HepG2 (cell line): ENCODE measurements around the gene TNXB. TPM values are rescaled to one million over a fixed set of nuclear protein-coding genes. Genes with fewer than 3 reads are reported as not detected.

Experiments
- EED ChIP-seq: sonication (generic); formaldehyde crosslinking; IDR thresholded peaks from 2 replicates; pipeline ENCODE4 v1.5.0; 2020; ENCODE audit warnings: mild to moderate bottlenecking, missing genetic modification reagents
- FOXJ3 ChIP-seq: sonication (generic); formaldehyde crosslinking; IDR thresholded peaks from 2 replicates; pipeline ENCODE4 v1.4.0; 2020; ENCODE audit warnings: missing genetic modification reagents, mild to moderate bottlenecking, borderline replicate concordance
- GTF3A ChIP-seq: sonication (generic); formaldehyde crosslinking; conservative IDR thresholded peaks from 2 replicates; pipeline ENCODE4 v1.4.0; 2020; ENCODE audit warnings: mild to moderate bottlenecking, missing genetic modification reagents
- JDP2 ChIP-seq: sonication (generic); formaldehyde crosslinking; IDR thresholded peaks from 2 replicates; pipeline ENCODE4 v1.8.1; 2022; ENCODE audit warnings: missing genetic modification reagents, borderline replicate concordance
- KLF15 ChIP-seq: sonication (generic); formaldehyde crosslinking; IDR thresholded peaks from 2 replicates; pipeline ENCODE4 v1.8.1; 2023; ENCODE audit warnings: borderline replicate concordance, mild to moderate bottlenecking, inconsistent platforms, missing genetic modification reagents, mixed read lengths
- NFIC ChIP-seq: IDR thresholded peaks from 2 replicates; pipeline ENCODE4 v1.6.1; 2012; ENCODE audit warnings: mild to moderate bottlenecking, low read length, inconsistent platforms
- PRDM4 ChIP-seq: sonication (generic); formaldehyde crosslinking; IDR thresholded peaks from 2 replicates; pipeline ENCODE4 v1.9.0; 2021; ENCODE audit warnings: missing genetic modification reagents, borderline replicate concordance
- RXRA ChIP-seq: sonication (generic); formaldehyde crosslinking; IDR thresholded peaks from 2 replicates; pipeline ENCODE4 v1.5.1; 2020; ENCODE audit warnings: missing genetic modification reagents
- ZBTB34 ChIP-seq: sonication (generic); formaldehyde crosslinking; IDR thresholded peaks from 2 replicates; pipeline ENCODE4 v1.8.0; 2022; ENCODE audit warnings: mild to moderate bottlenecking, missing genetic modification reagents
- ZNF570 ChIP-seq: sonication (generic); formaldehyde crosslinking; IDR thresholded peaks from 2 replicates; pipeline ENCODE4 v1.4.0; 2020; ENCODE audit warnings: mild to moderate bottlenecking, missing genetic modification reagents, borderline replicate concordance
- ZNF598 ChIP-seq: sonication (generic); formaldehyde crosslinking; IDR thresholded peaks from 2 replicates; pipeline ENCODE4 v1.5.1; 2020; ENCODE audit warnings: mild to moderate bottlenecking, missing genetic modification reagents, borderline replicate concordance
- ZNF746 ChIP-seq: sonication (generic); formaldehyde crosslinking; IDR thresholded peaks from 2 replicates; pipeline ENCODE4 v1.8.0; 2022; ENCODE audit warnings: mild to moderate bottlenecking, missing genetic modification reagents
- ZNF790 ChIP-seq: sonication (generic); formaldehyde crosslinking; IDR thresholded peaks from 2 replicates; pipeline ENCODE4 v1.8.0; 2022; ENCODE audit warnings: missing genetic modification reagents, mild to moderate bottlenecking, borderline replicate concordance
- ZSCAN29 ChIP-seq: sonication (generic); formaldehyde crosslinking; conservative IDR thresholded peaks from 2 replicates; pipeline ENCODE4 v1.4.0; 2020; ENCODE audit warnings: mild to moderate bottlenecking, missing genetic modification reagents
- polyA plus RNA-seq, 8 experiments: library from polyadenylated mRNA; depleted of rRNA in 3 of 8; stranded (reverse) in 7 of 8; unstranded in 1 of 8; fragments of >200 nt; fragmentation: Illumina TruSeq in 4 of 8; extraction: Trizol in 4 of 8; gene quantifications; 2 replicates each; pipeline versions ENCODE4 v1.2.1 to v1.2.3, GENCODE V29; 2011 to 2016; ENCODE audit warnings: low read depth in 4 of 8, missing spikeins in 1 of 8, mixed read lengths in 1 of 8; ENCODE audit not compliant: insufficient read depth in 1 of 8
- total RNA-seq, 5 experiments: library from RNA; depleted of rRNA; stranded (reverse); fragments of >200 nt; fragmentation: Illumina TruSeq; extraction: Trizol; gene quantifications; 2 replicates each; pipeline ENCODE4 v1.2.3, GENCODE V29; 2016; ENCODE audit warnings: low read depth in 1 of 5
- TF ChIP-seq, protein P1 (sequence below): conservative IDR thresholded peaks from 2 replicates; pipeline ENCODE4 v1.6.1; 2018; ENCODE audit warnings: missing genetic modification reagents
- TF ChIP-seq, protein P2 (sequence below): IDR thresholded peaks from 2 replicates; pipeline ENCODE4 v1.6.1; 2016; ENCODE audit warnings: control low read depth
- TF ChIP-seq, protein P3 (sequence below): sonication (generic); formaldehyde crosslinking; conservative IDR thresholded peaks from 2 replicates; pipeline ENCODE4 v1.4.0; 2020; ENCODE audit warnings: mild to moderate bottlenecking, missing genetic modification reagents, moderate library complexity
- TF ChIP-seq, protein P4 (sequence below): sonication (generic); formaldehyde crosslinking; IDR thresholded peaks from 2 replicates; pipeline ENCODE4 v1.4.0; 2020; ENCODE audit warnings: mild to moderate bottlenecking, missing genetic modification reagents

The TNXB gene
- total and polyA plus RNA-seq, 2 of the 13 experiments (the other 11 are each of a cell fraction or from before 2014, with no cell fraction given) = 1.6 to 2.7 TPM

DNA sequence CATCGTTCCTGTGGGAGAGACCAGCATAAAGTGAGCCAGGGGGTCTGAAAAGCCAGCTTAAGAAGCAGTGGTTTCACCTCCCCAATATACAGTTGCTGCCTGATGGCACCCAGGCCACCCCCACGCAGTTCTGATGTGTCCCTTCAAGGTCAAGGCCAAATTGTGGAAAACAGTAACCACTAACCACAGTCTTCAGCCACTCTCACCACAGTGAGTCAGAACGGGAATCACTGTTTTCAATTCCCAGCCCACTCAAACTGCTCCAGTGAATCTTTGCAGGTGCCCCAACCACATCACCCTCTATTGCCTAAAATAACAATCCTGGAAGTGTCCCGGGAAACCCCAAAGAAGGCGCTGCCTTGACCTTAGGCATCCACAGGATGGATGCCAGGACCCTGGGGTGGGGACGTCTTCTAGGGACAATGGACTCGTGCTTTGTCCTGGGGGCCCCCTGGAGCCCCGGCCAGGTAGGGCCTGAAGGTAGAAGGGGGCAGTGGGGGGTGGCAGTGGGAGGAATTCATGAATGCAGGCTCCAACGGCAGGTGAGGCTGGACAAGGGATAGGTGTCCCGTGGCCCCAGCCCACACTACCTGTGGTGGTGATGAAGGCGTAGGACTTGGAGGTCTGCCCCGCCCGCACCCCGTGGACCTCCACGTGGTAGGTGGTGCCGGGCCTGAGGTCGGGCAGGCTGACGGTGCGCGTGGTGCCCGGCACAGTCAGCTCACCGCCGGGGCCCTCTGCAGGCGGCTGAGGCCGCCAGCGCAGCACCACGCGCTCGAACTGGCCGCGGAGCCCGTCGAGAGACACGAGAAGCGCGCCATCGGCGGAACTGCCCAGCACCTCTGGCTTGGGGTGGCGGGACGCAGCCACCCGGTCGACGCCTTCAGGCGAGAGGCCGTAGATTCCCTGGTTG, 22.2 kb downstream of the TNXB start (continued):
- TF ChIP-seq ZBTB34 (no peak), NFIC (no peak), KLF15 (no peak), ZSCAN29 (CRISPR knock-in tag) (no peak), PRDM4 (no peak), FOXJ3 (CRISPR knock-in tag) (no peak), ZNF746 (CRISPR knock-in tag) (no peak), ZNF570 (no peak), ZNF598 (CRISPR knock-in tag) (no peak), ZNF790 (CRISPR knock-in tag) (0 out of 2 replicates have a peak, but pooled peaks have one; percentile 24), GTF3A (CRISPR knock-in tag) (no peak), EED (no peak), RXRA (CRISPR knock-in tag) (no peak), JDP2 (no peak)
- TF ChIP-seq, protein P1, sequence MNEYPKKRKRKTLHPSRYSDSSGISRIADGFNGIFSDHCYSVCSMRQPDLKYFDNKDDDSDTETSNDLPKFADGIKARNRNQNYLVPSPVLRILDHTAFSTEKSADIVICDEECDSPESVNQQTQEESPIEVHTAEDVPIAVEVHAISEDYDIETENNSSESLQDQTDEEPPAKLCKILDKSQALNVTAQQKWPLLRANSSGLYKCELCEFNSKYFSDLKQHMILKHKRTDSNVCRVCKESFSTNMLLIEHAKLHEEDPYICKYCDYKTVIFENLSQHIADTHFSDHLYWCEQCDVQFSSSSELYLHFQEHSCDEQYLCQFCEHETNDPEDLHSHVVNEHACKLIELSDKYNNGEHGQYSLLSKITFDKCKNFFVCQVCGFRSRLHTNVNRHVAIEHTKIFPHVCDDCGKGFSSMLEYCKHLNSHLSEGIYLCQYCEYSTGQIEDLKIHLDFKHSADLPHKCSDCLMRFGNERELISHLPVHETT (CRISPR knock-in tag) = no peak
- TF ChIP-seq, protein P2, sequence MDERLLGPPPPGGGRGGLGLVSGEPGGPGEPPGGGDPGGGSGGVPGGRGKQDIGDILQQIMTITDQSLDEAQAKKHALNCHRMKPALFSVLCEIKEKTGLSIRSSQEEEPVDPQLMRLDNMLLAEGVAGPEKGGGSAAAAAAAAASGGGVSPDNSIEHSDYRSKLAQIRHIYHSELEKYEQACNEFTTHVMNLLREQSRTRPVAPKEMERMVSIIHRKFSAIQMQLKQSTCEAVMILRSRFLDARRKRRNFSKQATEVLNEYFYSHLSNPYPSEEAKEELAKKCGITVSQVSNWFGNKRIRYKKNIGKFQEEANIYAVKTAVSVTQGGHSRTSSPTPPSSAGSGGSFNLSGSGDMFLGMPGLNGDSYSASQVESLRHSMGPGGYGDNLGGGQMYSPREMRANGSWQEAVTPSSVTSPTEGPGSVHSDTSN (CRISPR knock-in tag) = no peak
- TF ChIP-seq, protein P3, sequence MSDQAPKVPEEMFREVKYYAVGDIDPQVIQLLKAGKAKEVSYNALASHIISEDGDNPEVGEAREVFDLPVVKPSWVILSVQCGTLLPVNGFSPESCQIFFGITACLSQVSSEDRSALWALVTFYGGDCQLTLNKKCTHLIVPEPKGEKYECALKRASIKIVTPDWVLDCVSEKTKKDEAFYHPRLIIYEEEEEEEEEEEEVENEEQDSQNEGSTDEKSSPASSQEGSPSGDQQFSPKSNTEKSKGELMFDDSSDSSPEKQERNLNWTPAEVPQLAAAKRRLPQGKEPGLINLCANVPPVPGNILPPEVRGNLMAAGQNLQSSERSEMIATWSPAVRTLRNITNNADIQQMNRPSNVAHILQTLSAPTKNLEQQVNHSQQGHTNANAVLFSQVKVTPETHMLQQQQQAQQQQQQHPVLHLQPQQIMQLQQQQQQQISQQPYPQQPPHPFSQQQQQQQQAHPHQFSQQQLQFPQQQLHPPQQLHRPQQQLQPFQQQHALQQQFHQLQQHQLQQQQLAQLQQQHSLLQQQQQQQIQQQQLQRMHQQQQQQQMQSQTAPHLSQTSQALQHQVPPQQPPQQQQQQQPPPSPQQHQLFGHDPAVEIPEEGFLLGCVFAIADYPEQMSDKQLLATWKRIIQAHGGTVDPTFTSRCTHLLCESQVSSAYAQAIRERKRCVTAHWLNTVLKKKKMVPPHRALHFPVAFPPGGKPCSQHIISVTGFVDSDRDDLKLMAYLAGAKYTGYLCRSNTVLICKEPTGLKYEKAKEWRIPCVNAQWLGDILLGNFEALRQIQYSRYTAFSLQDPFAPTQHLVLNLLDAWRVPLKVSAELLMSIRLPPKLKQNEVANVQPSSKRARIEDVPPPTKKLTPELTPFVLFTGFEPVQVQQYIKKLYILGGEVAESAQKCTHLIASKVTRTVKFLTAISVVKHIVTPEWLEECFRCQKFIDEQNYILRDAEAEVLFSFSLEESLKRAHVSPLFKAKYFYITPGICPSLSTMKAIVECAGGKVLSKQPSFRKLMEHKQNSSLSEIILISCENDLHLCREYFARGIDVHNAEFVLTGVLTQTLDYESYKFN (CRISPR knock-in tag) = no peak
- TF ChIP-seq, protein P4, sequence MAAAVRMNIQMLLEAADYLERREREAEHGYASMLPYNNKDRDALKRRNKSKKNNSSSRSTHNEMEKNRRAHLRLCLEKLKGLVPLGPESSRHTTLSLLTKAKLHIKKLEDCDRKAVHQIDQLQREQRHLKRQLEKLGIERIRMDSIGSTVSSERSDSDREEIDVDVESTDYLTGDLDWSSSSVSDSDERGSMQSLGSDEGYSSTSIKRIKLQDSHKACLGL (CRISPR knock-in tag) = peak; percentile 59; the same call in 1 of the 2 replicates
